Renal cortical epithelial cell (primary cell): Measurements from ENCODE around the gene SH2D1A. TPM values are rescaled to one million over a fixed set of nuclear protein-coding genes. Genes with fewer than 3 reads are reported as not detected.
"Not testable (repeated sequence)": the region's sequence is repeated elsewhere in the genome, so short reads cannot be mapped to it uniquely, and the experiment has no call there.

ENCODE experiments used
- DNase-seq: peaks from one replicate; pipeline ENCODE4 v3.0.0-alpha.2; 2011; ENCODE audit warnings: low read depth
- total RNA-seq: library from RNA; depleted of rRNA; stranded (reverse); fragments of >200 nt; gene quantifications from 2 replicates; pipeline ENCODE4 v1.2.3, GENCODE V29; 2014

SH2D1A gene
- not detected in 2 replicates for total RNA-seq

- DNase-seq: no peak
Observed at GRCh38 chrX:124346117-124346876, at the start of gene SH2D1A. Gene SH2D1A, plus strand, starts transcription at chrX:124346563. Its CDS starts 80 bp downstream, at chrX:124346643.

- DNase-seq: not testable (repeated sequence)
Observed at GRCh38 chrX:124299323-124299722, 47.0 kb upstream of the SH2D1A start.

- no peak for DNase-seq
Observed at GRCh38 chrX:124300405-124300804, 46.0 kb upstream of the SH2D1A start.

GRCh38 chrX:124307253-124307907 lies 39.0 kb upstream of the SH2D1A start:
- DNase-seq: peak; percentile 49

- DNase-seq: no peak
Observed at GRCh38 chrX:124325732-124326131, 20.6 kb upstream of the SH2D1A start.

GRCh38 chrX:124328765-124329164 lies 17.6 kb upstream of the SH2D1A start:
- DNase-seq: peak; percentile 57

GRCh38 chrX:124332481-124333424 lies 13.6 kb upstream of the SH2D1A start, which contains the start of gene TEX13D:
Gene TEX13D, plus strand, starts transcription at chrX:124332660. Its CDS starts 258 bp downstream, at chrX:124332918.
- DNase-seq: no peak

GRCh38 chrX:124333862-124334261 lies 12.5 kb upstream of the SH2D1A start:
- no peak for DNase-seq

GRCh38 chrX:124334555-124334954 lies 11.8 kb upstream of the SH2D1A start:
- DNase-seq: not testable (repeated sequence)

- DNase-seq: no peak
Observed at GRCh38 chrX:124335598-124335997, 10.8 kb upstream of the SH2D1A start.

- DNase-seq: no peak
Observed at GRCh38 chrX:124337916-124338315, 8.4 kb upstream of the SH2D1A start.

- no peak for DNase-seq
Observed at GRCh38 chrX:124338733-124339514, 7.4 kb upstream of the SH2D1A start.

- DNase-seq: no peak
Observed at GRCh38 chrX:124341396-124342132, 4.8 kb upstream of the SH2D1A start.

GRCh38 chrX:124342174-124342867 lies 4.0 kb upstream of the SH2D1A start:
- no peak for DNase-seq

GRCh38 chrX:124343016-124343415 lies 3.3 kb upstream of the SH2D1A start:
- no peak for DNase-seq

GRCh38 chrX:124344246-124344645 lies 2.1 kb upstream of the SH2D1A start:
- DNase-seq: no peak

GRCh38 chrX:124346877-124347241 lies 496 bp downstream of the SH2D1A start:
- no peak for DNase-seq

- no peak for DNase-seq
Observed at GRCh38 chrX:124347242-124347641, 879 bp downstream of the SH2D1A start.

GRCh38 chrX:124348182-124348581 lies 1.8 kb downstream of the SH2D1A start:
- DNase-seq: no peak

GRCh38 chrX:124348885-124349453 lies 2.6 kb downstream of the SH2D1A start:
- no peak for DNase-seq
